Hematopoietic multipotent progenitor cell treated with erythropoietin and hydrocortisone succinate and interleukin-3 and kit ligand, for 17 days (in vitro differentiated cells): ENCODE measurements around the gene ARHGEF37.
A peak's percentile ranks its signal among the peaks of the same experiment; 100 is the strongest.

Source experiments
- DNase-seq: peaks from one replicate; pipeline ENCODE4 v3.0.0-alpha.2; 2015; ENCODE audit warnings: low spot score

Gene ARHGEF37

DNA sequence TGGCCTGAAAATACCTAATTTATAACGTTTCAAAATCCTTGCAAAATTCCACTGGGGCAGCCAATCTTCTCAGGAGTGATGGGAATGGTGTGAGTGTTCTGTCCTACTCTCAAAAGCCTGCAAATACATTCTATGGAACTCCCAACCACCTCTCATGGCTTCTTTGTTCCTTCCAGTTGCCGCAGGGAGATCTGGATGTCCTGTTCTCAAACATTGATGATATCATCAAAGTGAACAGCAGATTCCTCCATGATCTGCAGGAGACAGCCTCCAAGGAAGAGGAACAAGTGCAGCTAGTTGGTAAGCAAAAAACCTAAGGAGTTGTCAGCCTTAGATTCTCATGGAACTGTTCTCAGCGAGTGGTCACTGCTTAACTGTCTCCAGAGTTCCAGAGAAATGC lies 19.6 kb downstream of the ARHGEF37 start:
- no peak for DNase-seq

- DNase-seq, result peak; percentile 92
Measured at GRCh38 chr5:149603210-149603609, 21.9 kb downstream of the ARHGEF37 start.

GRCh38 chr5:149603920-149604319 lies 22.6 kb downstream of the ARHGEF37 start:
- peak; percentile 33 for DNase-seq

GRCh38 chr5:149604321-149604720 lies 23.0 kb downstream of the ARHGEF37 start:
- DNase-seq, result no peak

GRCh38 chr5:149605354-149605997 lies 24.2 kb downstream of the ARHGEF37 start:
- no peak for DNase-seq

GRCh38 chr5:149605998-149606724 lies 24.9 kb downstream of the ARHGEF37 start:
- DNase-seq, result peak; percentile 95

DNA sequence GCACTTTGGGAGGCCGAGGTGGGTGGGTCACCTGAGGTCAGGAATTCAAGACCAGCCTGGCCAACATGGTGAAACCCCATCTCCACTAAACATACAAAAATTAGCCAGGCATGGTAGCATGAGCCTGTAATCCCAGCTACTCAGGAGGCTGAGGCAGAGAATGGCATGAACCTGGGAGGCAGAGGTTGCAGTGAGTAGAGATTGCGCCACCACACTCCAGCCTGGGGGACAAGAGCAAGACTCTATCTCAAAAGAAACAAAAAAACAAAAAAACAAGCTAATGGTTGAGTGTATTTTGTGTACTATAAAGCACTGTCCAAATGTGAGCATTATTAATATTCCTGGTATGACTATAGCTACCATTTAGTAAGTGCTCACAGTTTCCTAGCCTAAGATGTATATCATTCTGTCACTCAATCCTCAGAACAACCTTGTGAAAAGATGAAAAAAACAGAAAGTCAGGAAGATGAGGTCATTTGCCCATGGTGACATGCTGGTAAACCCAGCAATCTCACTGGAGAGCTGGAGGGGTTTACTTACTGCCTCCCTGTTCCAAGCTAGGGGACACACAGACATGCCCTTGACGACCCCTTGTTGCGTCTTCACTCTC lies 27.7 kb downstream of the ARHGEF37 start:
- DNase-seq, result no peak

DNA sequence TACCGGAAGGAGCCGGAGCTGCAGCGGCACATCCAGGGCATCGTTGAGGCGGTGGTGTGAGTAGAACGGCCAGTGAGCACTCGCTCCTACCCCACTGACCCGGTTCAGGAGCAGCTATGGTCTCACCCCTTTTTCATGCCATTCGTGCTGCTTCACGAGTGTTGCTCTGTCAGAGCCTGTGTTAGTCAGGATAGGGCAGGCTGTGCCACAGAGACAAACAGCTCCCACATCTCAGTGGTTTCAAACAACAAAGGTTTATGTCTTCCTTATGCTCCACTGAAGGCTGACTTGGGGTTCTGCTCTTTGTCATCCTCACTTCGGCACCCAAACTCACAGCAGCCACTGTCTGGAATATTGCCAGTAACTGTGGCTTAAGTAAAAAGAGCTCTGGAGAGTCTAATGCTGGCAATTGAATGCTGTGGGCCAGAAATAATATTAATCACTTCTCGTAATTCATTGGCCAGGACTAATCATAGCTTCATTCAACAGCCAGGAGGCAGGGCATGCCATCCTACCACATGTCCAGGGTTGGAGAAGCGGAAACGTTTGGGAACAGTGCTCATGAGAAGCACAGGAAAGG lies 28.4 kb downstream of the ARHGEF37 start:
- DNase-seq, result peak; percentile 46

DNA sequence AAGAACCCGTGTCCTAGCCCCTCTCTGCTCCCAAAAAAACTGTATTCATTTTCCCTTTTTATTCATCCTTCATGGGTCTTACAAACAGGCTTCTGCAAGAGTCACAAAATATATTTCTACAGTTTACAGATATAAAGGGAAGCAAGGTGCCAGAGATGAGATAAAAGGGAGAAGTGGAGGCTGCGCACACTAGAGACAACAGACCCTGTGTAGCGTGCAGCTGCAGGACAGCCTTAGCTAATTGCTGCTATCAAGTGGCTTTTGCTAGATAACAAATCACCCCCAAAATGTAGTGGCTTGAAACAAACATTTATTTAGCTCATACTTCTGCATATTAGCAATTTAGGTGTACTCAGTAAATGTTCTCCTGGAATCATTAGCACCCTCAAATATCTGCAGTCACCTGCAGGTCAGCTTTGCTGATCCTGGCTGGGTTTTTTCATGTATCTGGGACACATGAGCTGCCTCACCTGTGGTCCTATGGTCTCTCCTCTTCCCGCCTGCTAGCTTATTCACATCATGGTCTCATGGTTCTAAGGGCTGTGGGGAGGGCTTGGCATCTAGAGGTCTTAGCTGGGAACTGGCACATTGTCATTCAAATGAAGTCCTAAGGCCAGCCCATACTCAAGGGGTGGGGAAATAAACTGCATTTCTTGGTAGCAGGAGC lies 29.4 kb downstream of the ARHGEF37 start:
- peak; percentile 59 for DNase-seq

GRCh38 chr5:149611326-149611725 lies 30.0 kb downstream of the ARHGEF37 start:
- no peak for DNase-seq

GRCh38 chr5:149614034-149614907 lies 33.0 kb downstream of the ARHGEF37 start:
- no peak for DNase-seq

- DNase-seq, result no peak
Measured at GRCh38 chr5:149615976-149616375, 34.7 kb downstream of the ARHGEF37 start.

- no peak for DNase-seq
Measured at GRCh38 chr5:149616727-149617285, 35.5 kb downstream of the ARHGEF37 start.

GRCh38 chr5:149617760-149618306 lies 36.5 kb downstream of the ARHGEF37 start:
- DNase-seq, result no peak

DNA sequence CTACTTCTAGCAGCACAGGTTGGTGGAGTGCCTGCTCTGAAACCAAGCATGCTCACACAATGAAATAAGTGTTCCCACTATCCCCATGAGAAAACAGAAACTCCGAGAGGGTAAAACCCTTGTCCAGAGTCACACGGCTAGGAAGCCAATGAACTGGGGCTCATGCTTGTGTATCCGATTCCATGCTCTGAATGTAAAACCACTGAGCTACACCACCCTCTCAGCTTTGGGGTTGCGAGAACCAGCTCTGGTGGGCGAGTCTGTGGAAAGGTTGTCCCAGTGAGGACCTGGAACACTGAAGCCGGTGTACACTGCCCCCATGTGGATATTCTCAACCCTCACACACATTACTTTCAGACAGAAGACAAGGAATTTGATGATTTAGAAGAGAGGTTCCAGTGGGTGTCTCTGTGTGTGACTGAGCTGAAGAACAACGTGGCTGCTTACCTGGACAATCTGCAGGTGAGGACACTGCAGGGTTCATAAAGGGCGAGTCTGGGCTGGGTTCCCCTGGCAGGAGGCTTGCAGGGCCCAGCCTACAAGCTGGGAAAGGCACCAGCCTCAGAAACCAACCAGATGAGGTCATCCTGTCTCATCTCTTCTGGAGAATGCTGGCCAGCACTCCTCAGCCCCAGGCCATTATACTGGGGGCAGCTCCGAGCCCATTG lies 37.4 kb downstream of the ARHGEF37 start:
- peak; percentile 84 for DNase-seq

- DNase-seq, result no peak
Measured at GRCh38 chr5:149621415-149622098, 40.3 kb downstream of the ARHGEF37 start.

DNA sequence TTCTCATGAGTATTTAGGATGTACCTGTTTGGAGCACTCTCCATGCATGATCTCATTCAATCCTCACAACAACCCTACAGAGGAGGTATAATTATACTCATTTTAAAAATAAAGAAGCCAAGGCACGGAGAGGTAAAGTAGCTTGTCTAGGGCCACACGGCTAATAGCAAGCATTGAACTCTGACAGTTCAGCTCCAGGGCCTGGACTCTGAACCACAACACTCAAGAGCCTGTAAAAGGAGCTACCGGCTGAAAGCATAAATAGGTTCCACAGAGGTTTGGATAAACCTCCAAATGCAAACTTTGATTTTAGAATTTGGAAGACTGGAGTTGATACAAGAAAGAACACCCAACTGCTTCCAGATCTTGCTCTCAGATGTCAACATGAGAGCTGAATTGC lies 41.2 kb downstream of the ARHGEF37 start:
- DNase-seq, result no peak

DNA sequence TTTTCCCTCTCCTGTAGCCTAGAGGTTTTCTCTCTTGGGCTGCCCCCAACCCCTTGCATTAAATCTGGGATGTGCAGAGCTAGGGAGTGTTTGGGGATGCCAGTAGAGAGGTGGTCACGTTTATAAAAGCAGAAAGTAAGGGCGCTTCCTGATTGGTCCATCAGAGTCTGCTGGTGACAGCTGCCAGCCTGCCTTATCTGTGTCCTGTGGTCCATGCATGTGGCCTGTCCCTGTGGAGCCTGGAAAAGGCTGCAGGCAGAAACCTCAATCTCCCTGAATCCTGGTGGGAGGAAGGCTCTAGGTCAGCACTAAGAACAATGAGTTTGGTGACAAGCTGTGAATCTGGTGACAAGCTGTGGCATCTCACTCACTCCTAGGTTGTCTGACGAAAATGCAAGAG lies 42.2 kb downstream of the ARHGEF37 start:
- DNase-seq, result no peak

GRCh38 chr5:149627070-149627469 lies 45.8 kb downstream of the ARHGEF37 start:
- DNase-seq, result no peak

- DNase-seq, result no peak
Measured at GRCh38 chr5:149628221-149628620, 46.9 kb downstream of the ARHGEF37 start.
